Occipital lobe (tissue), 2 donors: ENCODE results near the gene SH3PXD2A. TPM values are rescaled to one million over a fixed set of nuclear protein-coding genes. Genes with fewer than 3 reads are reported as not detected.

ENCODE experiments used
- DNase-seq: peaks from one replicate; lab custom pipeline; 2025; lab: John Stamatoyannopoulos, UW
- total RNA-seq: library from RNA; depleted of rRNA; stranded (reverse); fragments of >200 nt; gene quantifications from one replicate; pipeline ENCODE4 v1.2.3, GENCODE V29; 2014

Gene SH3PXD2A
- total RNA-seq, 1 donor from 2014 or later = 8.7 TPM

GRCh38 chr10:103876155-103876554, 20.8 kb upstream of the SH3PXD2A start:
- no peak for DNase-seq

GRCh38 chr10:103874730-103875129, 19.4 kb upstream of the SH3PXD2A start:
- no peak for DNase-seq

GRCh38 chr10:103872137-103872931, 17.0 kb upstream of the SH3PXD2A start:
- no peak for DNase-seq

GRCh38 chr10:103871006-103871405, 15.6 kb upstream of the SH3PXD2A start:
- no peak for DNase-seq

GRCh38 chr10:103870516-103870915, 15.1 kb upstream of the SH3PXD2A start:
- no peak for DNase-seq

GRCh38 chr10:103869336-103869735, 14.0 kb upstream of the SH3PXD2A start:
- no peak for DNase-seq

GRCh38 chr10:103868200-103868599, 12.8 kb upstream of the SH3PXD2A start:
- DNase-seq = no peak

GRCh38 chr10:103861505-103861904, 6.1 kb upstream of the SH3PXD2A start:
- DNase-seq = no peak

- DNase-seq = peak; percentile 40
Measured at GRCh38 chr10:103859161-103860086, 4.0 kb upstream of the SH3PXD2A start.

- DNase-seq = no peak
Measured at GRCh38 chr10:103858360-103858759, 3.0 kb upstream of the SH3PXD2A start.

GRCh38 chr10:103856797-103857170, 1.4 kb upstream of the SH3PXD2A start:
- no peak for DNase-seq

- no peak for DNase-seq
Measured at GRCh38 chr10:103855852-103856796, 748 bp upstream of the SH3PXD2A start.

GRCh38 chr10:103854686-103855391, 537 bp downstream of the SH3PXD2A start:
- no peak for DNase-seq

GRCh38 chr10:103854265-103854685, 1.1 kb downstream of the SH3PXD2A start:
- DNase-seq = no peak

- no peak for DNase-seq
Measured at GRCh38 chr10:103853428-103854264, 1.7 kb downstream of the SH3PXD2A start.

- no peak for DNase-seq
Measured at GRCh38 chr10:103852856-103853255, 2.5 kb downstream of the SH3PXD2A start.

GRCh38 chr10:103852189-103852711, 3.1 kb downstream of the SH3PXD2A start:
- no peak for DNase-seq

GRCh38 chr10:103851261-103851660, 4.1 kb downstream of the SH3PXD2A start:
- no peak for DNase-seq

- no peak for DNase-seq
Measured at GRCh38 chr10:103850572-103850895, 4.8 kb downstream of the SH3PXD2A start.
